BJ (cell line): ENCODE measurements around the gene FPR2. TPM values are rescaled to one million over a fixed set of nuclear protein-coding genes. Genes with fewer than 3 reads are reported as not detected.
"Not testable (repeated sequence)": the region's sequence is repeated elsewhere in the genome, so short reads cannot be mapped to it uniquely, and the experiment has no call there.

ENCODE experiments used
- CTCF ChIA-PET: fragments of 350-600 bp; formaldehyde crosslinking; extraction: SDS; loops from one replicate; lab custom pipeline; 2021; ENCODE audit warnings: antibody characterized with exemption, inconsistent platforms; lab: Yijun Ruan, JAX
- POLR2A ChIA-PET: fragments of 300-600 bp; sonication (Branson Sonifier 250); formaldehyde crosslinking; extraction: SDS; loops from one replicate; lab custom pipeline; 2021; ENCODE audit warnings: antibody characterized with exemption; lab: Charles Lee
- DNase-seq: peaks from one replicate; pipeline ENCODE4 v3.0.0-alpha.2; 2011; ENCODE audit warnings: low read depth
- H3K27me3 ChIP-seq: 2 replicates; pipeline ENCODE4 v1.6.0; 2011; ENCODE audit warnings: low read length; ENCODE audit not compliant: control insufficient read depth, insufficient read depth
- H3K36me3 ChIP-seq: 2 replicates; pipeline ENCODE4 v1.5.1; 2011; ENCODE audit warnings: low read length; ENCODE audit not compliant: control insufficient read depth, insufficient read depth
- H3K4me3 ChIP-seq: 2 replicates; pipeline ENCODE4 v1.5.1; 2011; ENCODE audit warnings: low read depth, mild to moderate bottlenecking, control low read depth, low read length
- polyA plus RNA-seq: library from polyadenylated mRNA; depleted of rRNA; stranded (reverse); fragments of >200 nt; gene quantifications from 2 replicates; pipeline ENCODE4 v1.2.3, GENCODE V29; 2011
- TF ChIP-seq, protein P1 (sequence below): IDR thresholded peaks from 2 replicates; pipeline ENCODE4 v1.5.1; 2011; ENCODE audit warnings: low read depth, mild to moderate bottlenecking, control low read depth, inconsistent platforms, low read length, moderate library complexity; ENCODE audit not compliant: insufficient read depth

FPR2 gene
- polyA plus RNA-seq, 1 experiment: not detected

DNA sequence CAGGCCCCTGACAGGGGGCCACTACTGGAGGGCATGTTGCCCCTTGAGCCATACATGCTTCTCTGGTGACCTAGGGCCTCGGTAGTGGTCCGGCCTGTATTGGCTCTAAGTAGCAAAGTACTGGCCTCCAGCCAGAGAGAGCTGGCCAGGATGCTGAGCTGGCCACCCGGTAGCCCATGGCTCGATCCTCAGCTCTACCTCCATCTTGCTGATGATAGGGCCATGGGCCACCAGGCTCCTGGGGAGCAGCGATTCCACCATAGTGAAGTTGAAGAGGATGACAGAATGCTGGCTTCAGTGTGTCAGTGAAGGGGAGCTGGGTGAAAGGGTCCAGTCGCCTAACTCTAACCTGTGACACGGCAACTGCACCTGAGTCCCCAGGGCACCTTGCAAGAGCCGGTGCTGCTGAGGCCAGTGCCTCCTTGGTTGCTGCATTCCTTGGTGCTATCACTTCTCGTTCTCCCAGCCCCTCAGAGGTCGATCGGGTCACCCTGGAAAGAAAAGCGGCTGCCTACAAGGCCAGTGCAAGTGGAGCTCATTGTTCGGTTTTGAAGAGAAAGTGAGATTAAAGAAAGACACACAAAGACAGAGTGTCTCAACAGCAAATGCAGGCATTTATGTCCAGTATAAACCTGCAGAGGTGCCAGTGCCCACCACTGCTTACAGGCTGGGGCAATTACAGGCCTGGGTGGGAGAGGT is 38.9 kb downstream of the FPR2 start:
- no peaks in the 10 kb centered on the region for H3K27me3 ChIP-seq
- ChIA-PET CTCF (interaction anchor here (0.9 to 2.4 kb wide), 3 partner anchors 13 to 139 kb away, joined by 3 to 10 read pairs (median 4); no protein-coding TSS in a partner anchor), POLR2A (no interaction called here)
- no peak overlapping the region for H3K4me3 ChIP-seq
- no peaks in the 10 kb centered on the region for H3K36me3 ChIP-seq
- TF ChIP-seq, protein P1, sequence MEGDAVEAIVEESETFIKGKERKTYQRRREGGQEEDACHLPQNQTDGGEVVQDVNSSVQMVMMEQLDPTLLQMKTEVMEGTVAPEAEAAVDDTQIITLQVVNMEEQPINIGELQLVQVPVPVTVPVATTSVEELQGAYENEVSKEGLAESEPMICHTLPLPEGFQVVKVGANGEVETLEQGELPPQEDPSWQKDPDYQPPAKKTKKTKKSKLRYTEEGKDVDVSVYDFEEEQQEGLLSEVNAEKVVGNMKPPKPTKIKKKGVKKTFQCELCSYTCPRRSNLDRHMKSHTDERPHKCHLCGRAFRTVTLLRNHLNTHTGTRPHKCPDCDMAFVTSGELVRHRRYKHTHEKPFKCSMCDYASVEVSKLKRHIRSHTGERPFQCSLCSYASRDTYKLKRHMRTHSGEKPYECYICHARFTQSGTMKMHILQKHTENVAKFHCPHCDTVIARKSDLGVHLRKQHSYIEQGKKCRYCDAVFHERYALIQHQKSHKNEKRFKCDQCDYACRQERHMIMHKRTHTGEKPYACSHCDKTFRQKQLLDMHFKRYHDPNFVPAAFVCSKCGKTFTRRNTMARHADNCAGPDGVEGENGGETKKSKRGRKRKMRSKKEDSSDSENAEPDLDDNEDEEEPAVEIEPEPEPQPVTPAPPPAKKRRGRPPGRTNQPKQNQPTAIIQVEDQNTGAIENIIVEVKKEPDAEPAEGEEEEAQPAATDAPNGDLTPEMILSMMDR: no peak
- DNase-seq: no peak

DNA sequence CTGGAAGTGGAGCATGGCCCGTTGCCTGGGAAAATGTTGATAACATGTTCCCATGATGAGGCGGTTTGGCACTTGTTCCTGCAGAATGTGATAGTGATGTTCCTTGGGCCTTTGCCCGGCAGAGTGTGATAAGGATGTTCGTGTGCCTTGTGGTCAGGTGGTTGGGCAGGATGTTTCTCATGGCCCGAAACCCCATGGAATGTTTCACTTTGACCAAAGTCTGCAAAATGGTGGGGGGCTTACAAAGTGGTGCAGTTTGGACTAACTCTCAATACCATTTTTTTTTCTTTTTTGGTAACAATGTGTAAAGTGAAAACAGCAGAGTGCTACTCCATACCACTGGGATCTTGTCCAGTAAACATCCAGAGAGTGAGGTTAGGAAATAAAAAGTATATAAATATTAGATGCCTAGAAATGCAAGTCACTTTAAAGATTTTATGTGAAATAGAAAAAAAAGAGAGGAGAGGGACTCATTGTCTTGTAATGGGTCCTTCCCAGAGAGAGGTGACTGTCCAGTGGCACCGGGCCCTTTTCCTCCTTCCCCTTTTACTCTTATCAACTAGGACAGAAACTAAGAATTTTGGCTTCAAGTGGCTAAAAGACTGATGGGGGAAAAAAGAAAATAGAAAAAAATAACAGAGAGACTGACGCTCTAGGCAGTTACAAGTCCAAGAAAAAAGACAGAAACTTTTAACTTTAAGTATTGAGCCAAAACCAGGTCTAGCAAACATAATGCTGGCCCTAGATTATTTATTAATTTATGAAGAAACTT is 39.7 kb downstream of the FPR2 start:
- no peak overlapping the region for H3K4me3 ChIP-seq
- TF ChIP-seq, protein P1: no peak
- ChIA-PET CTCF (interaction anchor here (2.4 kb wide), 1 partner anchor 23 kb away, joined by 10 read pairs; no protein-coding TSS in a partner anchor), POLR2A (no interaction called here)
- no peaks in the 10 kb centered on the region for H3K27me3 ChIP-seq
- no peak for DNase-seq
- no peaks in the 10 kb centered on the region for H3K36me3 ChIP-seq

DNA sequence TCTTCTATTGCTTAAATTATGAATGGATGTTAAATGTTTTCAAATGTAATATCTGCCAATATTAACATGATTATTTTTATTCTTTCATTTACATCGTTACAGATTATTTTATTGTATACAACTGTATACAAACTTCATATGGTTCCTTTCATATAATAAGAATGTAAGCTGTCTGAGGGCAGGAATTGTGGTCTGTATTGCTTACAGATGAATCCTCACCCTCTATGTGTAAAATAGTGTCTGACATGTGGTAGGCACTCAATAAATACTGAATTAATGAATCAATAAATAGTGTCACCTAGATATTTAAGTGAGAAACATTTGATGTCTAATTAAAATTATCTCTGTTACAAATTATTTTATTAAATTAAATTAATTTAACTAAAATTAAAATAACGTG is 41.8 kb downstream of the FPR2 start:
- ChIA-PET POLR2A (no interaction called here), CTCF (no interaction called here)
- Histone ChIP-seq H3K4me3 (no peak overlapping the region), H3K27me3 (no peaks in the 10 kb centered on the region), H3K36me3 (no peaks in the 10 kb centered on the region)
- no peak for DNase-seq
- TF ChIP-seq, protein P1: no peak

- TF ChIP-seq, protein P1: no peak
- ChIA-PET POLR2A (no interaction called here), CTCF (no interaction called here)
- Histone ChIP-seq H3K27me3 (no peaks in the 10 kb centered on the region), H3K4me3 (no peak overlapping the region), H3K36me3 (no peaks in the 10 kb centered on the region)
- no peak for DNase-seq
These were observed 42.5 kb downstream of the FPR2 start for GRCh38 chr19:51803519-51803918.

DNA sequence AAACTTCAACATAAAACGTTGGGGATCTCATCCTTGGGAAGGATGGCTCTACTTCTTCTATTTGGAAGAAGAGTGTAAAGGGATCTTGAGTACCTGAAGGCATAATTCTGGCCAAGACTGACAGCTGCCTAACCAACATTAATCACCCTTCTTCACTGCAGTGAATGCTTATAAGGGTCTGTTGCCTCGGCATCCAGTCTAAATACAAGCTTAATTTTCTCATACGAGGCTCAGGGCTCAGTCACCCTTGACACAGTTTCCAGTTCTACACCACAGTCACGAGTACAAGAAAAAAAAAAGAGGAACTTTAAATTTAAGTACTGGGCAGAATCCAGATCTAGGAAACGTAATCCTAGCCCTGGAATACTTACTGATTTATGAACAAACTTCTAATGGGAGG is 43.0 kb downstream of the FPR2 start:
- TF ChIP-seq, protein P1: no peak
- no peaks in the 10 kb centered on the region for H3K27me3 ChIP-seq
- no peak for DNase-seq
- ChIA-PET CTCF (no interaction called here), POLR2A (no interaction called here)
- no peak overlapping the region for H3K4me3 ChIP-seq
- no peaks in the 10 kb centered on the region for H3K36me3 ChIP-seq

DNA sequence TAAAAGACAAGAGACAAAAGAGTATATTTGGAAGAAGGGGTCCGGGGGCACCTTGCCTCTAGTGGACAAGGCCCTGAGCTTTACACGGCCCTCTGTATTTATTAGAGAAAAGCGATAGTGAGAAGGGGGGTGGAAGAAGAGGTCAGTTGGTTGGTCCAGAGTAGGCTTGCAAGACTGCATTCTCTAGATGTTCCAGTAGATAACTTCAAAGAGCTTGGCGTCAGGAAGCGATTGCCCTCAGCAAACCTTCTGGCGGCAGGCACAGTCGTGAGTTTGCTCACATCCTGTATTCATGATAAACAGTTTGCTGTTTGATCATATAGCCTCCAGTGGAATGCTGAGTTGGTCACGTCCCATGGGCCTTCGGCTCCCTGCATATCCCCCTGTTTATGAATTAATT is 43.8 kb downstream of the FPR2 start:
- CTCF ChIA-PET, DNase-seq: not testable (repeated sequence)

GRCh38 chr19:51805396-51805795 is 44.4 kb downstream of the FPR2 start:
- DNase-seq, H3K36me3 ChIP-seq, POLR2A ChIA-PET, CTCF ChIA-PET, H3K4me3 ChIP-seq, H3K27me3 ChIP-seq: not testable (repeated sequence)

More for the DNA sequence above, 43.8 kb downstream of the FPR2 start:
- H3K4me3 ChIP-seq, POLR2A ChIA-PET, H3K27me3 ChIP-seq, H3K36me3 ChIP-seq: not testable (repeated sequence)
